Measurements from ENCODE around the gene RYR2. TPM values are rescaled to one million over a fixed set of nuclear protein-coding genes. Genes with fewer than 3 reads are reported as not detected.
"Not testable (repeated sequence)": the region's sequence is repeated elsewhere in the genome, so short reads cannot be mapped to it uniquely, and the experiment has no call there.

RYR2 gene
- total RNA-seq, 4 donors from 2014 or later, result 0.53 to 1.2 (median 0.57) TPM

DNA sequence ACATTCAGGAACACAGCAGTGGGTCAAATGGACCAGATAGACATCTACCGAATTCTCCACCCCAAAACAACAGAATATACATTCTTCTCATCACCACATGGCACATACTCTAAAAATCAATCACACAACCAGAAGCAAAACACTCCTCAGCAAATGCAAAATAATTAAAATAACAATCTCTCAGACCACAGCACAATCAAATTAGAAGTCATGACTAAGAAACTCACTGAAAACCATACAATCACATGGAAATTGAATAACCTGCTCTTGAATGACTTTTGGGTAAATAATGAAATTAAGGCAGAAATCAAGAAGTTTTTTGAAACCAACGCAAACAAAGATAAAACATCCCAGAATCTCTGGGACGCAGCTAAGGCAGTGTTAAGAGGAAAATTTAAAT, 799.5 kb downstream of the RYR2 start:
- H3K4me3 ChIP-seq, result no peak overlapping the region
- no peaks in the 10 kb centered on the region for H3K9me3 ChIP-seq
- WGBS, result 75% methylated on average over 3 of the region's 3 CpGs
- no peak for DNase-seq (ENCODE audit: low spot score in 2 of 2)
- no peak for TF ChIP-seq POLR2A (IDR thresholded peaks at IDR 0.05)
- TF ChIP-seq, protein P1, sequence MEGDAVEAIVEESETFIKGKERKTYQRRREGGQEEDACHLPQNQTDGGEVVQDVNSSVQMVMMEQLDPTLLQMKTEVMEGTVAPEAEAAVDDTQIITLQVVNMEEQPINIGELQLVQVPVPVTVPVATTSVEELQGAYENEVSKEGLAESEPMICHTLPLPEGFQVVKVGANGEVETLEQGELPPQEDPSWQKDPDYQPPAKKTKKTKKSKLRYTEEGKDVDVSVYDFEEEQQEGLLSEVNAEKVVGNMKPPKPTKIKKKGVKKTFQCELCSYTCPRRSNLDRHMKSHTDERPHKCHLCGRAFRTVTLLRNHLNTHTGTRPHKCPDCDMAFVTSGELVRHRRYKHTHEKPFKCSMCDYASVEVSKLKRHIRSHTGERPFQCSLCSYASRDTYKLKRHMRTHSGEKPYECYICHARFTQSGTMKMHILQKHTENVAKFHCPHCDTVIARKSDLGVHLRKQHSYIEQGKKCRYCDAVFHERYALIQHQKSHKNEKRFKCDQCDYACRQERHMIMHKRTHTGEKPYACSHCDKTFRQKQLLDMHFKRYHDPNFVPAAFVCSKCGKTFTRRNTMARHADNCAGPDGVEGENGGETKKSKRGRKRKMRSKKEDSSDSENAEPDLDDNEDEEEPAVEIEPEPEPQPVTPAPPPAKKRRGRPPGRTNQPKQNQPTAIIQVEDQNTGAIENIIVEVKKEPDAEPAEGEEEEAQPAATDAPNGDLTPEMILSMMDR (IDR thresholded peaks at IDR 0.05), result no peak
- TF ChIP-seq POLR2AphosphoS5 (IDR thresholded peaks at IDR 0.05), result no peak
- TF ChIP-seq EP300 (IDR thresholded peaks at IDR 0.05), result no peak
- no peaks in the 10 kb centered on the region for H3K4me1 ChIP-seq
- H3K36me3 ChIP-seq, result no peaks in the 10 kb centered on the region
- H3K27ac ChIP-seq, result no peak overlapping the region
- no peaks in the 10 kb centered on the region for H3K27me3 ChIP-seq

DNA sequence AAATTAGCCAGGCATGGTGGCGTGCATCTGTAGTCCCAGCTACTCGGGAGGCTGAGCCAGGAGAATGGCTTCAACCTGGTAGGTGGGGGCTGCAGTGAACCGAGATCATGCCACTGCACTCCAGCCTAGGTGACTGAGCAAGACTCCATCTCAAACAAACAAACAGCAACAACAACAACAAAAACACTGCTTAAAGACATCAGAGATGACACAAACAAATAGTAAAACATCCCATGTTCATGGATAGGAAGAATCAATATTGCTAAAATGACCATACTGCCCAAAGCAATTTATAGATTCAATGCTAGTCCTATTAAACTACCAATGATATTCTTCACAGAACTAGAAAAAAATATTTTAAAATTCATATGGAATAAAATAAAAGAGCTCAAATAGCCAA, 801.5 kb downstream of the RYR2 start:
- H3K4me3 ChIP-seq; H3K27ac ChIP-seq; H3K9me3 ChIP-seq; DNase-seq (ENCODE audit: low spot score in 2 of 2); H3K27me3 ChIP-seq; H3K36me3 ChIP-seq; H3K4me1 ChIP-seq: not testable (repeated sequence)
- whole genome bisulfite sequencing, result 89% methylated on average over 3 of the region's 3 CpGs

DNA sequence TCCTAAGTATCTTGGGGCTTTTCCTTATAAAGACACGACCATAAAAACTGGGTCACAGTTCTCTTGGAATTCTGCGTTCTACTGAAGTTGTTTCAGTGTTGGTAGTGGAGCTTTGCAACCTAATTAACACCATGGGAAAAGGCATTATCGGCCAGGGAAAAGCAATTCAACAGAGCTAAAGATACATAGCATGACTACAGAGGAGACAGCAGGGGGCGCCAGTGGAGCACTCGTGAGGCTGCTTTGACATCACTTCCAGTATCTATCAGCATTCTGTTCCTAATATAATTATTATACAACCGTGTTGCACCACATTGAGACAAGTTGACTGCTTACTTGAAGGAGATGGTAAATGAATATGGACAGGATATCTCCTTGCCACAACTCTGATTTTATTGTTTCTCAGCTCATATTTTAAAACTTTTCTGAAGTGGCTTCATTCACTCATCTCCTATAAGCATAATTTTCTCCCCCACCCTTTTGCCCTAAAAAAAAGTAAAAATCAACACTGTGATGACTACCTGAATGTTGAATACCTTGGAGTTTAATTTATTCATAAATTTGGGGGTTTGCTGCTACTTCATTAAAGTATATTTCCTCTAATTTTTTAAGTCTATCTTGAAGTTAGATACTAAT, 809.3 kb downstream of the RYR2 start:
- no peak overlapping the region for H3K27ac ChIP-seq
- no peak overlapping the region for H3K4me3 ChIP-seq
- DNase-seq (ENCODE audit: low spot score in 2 of 2), result no peak
- WGBS, result 23% methylated on average over 6 of the region's 6 CpGs
- H3K9me3 ChIP-seq, result no peaks in the 10 kb centered on the region
- no peaks in the 10 kb centered on the region for H3K36me3 ChIP-seq
- TF ChIP-seq, protein P1 (IDR thresholded peaks at IDR 0.05), result no peak
- TF ChIP-seq EP300 (IDR thresholded peaks at IDR 0.05) (no peak), POLR2A (IDR thresholded peaks at IDR 0.05) (no peak), POLR2AphosphoS5 (IDR thresholded peaks at IDR 0.05) (no peak)
- no peaks in the 10 kb centered on the region for H3K27me3 ChIP-seq
- H3K4me1 ChIP-seq, result no peaks in the 10 kb centered on the region

DNA sequence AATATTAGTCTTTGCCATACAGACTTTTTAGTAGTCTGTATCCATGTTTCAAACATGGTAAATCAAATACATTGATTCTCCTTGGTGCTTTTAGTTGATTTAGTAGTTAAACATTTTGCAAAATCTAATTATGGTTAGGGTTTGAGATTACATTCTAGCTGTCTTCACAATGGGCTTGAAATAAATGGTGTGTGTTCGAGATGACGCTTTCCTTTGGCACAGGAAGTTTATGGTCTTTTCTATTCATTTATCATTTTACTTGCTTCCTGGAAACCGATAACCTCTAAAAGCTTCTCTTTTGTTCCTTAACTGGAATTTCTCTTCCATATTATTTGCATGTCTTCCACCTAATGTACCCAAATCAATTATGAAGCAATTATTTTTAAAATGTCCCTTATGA, 810.4 kb downstream of the RYR2 start:
- WGBS, result 70% methylated on average over 3 of the region's 3 CpGs
- TF ChIP-seq POLR2AphosphoS5 (IDR thresholded peaks at IDR 0.05) (no peak), EP300 (IDR thresholded peaks at IDR 0.05) (no peak), POLR2A (IDR thresholded peaks at IDR 0.05) (no peak)
- TF ChIP-seq, protein P1 (IDR thresholded peaks at IDR 0.05), result no peak
- H3K27me3 ChIP-seq, result no peaks in the 10 kb centered on the region
- H3K27ac ChIP-seq, result no peak overlapping the region
- H3K4me1 ChIP-seq, result no peaks in the 10 kb centered on the region
- H3K36me3 ChIP-seq, result no peaks in the 10 kb centered on the region
- no peak for DNase-seq (ENCODE audit: low spot score in 2 of 2)
- no peak overlapping the region for H3K4me3 ChIP-seq
- no peaks in the 10 kb centered on the region for H3K9me3 ChIP-seq

DNA sequence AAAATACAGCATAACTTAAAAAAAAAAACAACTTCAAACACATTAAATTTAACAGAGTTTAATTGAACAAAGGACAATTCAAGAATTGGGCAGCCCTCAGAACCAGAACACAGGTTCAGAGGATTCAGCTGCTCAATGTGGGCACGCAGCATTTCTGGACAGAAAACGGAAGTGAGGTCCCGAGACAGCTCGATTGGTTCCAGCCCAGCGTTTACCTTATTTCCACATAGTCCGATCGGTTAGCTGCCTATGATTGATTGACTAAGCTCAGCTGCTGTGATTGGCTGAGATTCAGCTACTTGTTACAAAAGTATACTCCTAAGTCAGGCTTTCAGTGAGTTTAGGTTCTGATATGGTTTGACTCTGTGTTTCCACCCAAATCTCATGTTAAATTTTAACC, 815.5 kb downstream of the RYR2 start:
- DNase-seq (ENCODE audit: low spot score in 2 of 2), result no peak
- no peaks in the 10 kb centered on the region for H3K4me1 ChIP-seq
- 84% methylated on average over 7 of the region's 7 CpGs for WGBS
- TF ChIP-seq POLR2A (IDR thresholded peaks at IDR 0.05) (no peak), EP300 (IDR thresholded peaks at IDR 0.05) (no peak), POLR2AphosphoS5 (IDR thresholded peaks at IDR 0.05) (no peak)
- TF ChIP-seq, protein P1 (IDR thresholded peaks at IDR 0.05), result no peak
- H3K9me3 ChIP-seq, result no peaks in the 10 kb centered on the region
- no peaks in the 10 kb centered on the region for H3K27me3 ChIP-seq
- H3K27ac ChIP-seq, result no peak overlapping the region
- H3K4me3 ChIP-seq, result no peak overlapping the region
- no peaks in the 10 kb centered on the region for H3K36me3 ChIP-seq

DNA sequence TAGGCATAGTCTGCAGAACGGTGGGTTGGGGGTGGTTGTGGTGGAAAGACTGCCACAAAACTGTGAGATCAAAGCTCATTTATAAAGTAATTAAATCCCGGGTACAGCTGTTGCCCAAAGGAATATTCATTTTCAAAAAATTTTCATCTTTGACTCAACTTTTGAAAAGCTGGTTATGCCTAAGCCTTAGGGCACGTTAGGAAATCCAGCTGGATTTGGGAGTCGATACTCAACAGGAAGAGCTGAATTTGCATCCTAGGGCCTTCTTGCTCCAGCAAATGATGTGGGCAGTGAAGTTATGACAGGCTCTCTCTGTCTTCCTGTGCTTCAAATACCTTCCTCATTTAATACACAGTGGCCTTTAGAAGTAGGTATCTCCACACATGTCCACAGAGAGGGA, 817.0 kb downstream of the RYR2 start:
- TF ChIP-seq POLR2A (IDR thresholded peaks at IDR 0.05), result no peak
- TF ChIP-seq, protein P1 (IDR thresholded peaks at IDR 0.05), result no peak
- no peak for TF ChIP-seq EP300 (IDR thresholded peaks at IDR 0.05)

More for the DNA sequence above, 817.0 kb downstream of the RYR2 start:
- Histone ChIP-seq H3K27ac (no peak overlapping the region), H3K9me3 (no peaks in the 10 kb centered on the region), H3K4me1 (no peaks in the 10 kb centered on the region), H3K4me3 (no peak overlapping the region), H3K27me3 (no peaks in the 10 kb centered on the region), H3K36me3 (no peaks in the 10 kb centered on the region)
- DNase-seq (ENCODE audit: low spot score in 2 of 2), result no peak
- 21% methylated on average over 4 of the region's 4 CpGs for WGBS

Data from suprapubic skin (tissue), 4 donors.